ENCODE results near the gene HOXB6.

Gene HOXB6

DNA sequence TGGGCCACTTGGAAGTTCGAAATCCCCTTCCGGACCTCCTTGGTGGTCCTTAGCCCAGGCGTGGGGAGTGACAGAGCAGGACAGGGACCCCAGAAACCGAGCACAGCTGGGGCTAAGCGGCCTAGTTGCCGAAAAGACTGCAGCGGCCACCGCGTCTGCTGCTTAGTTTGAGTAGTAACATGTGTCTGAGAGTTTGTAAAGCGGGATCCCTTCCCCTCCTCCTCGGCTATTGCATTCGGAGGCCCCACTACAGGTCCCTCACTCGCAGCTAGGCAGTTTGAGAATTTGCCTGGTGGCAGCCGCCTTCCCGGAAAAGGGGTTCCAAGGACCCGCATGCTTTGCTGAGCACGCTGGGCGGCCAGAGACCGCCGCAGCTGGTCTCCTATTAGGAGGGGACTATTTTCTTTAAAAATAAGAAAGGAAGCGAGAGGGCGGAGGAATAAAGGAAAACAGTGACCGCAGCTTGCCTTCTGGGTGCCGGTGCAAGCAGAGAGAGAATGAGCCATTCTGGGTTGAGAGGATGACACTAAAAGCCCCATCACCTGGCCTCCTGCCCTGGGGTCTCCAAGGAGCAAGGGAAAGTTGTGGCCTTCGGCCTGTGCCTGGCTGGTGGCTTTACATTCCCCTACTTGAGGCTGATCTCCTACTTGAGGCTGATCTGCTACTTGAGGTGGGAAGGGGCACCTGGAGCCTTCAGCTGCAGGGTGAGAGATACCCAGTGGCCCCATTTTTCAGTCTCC, 10.1 kb downstream of the HOXB6 start:
- DNase-seq (ENCODE audit: low read depth, low spot score), result no peak

DNA sequence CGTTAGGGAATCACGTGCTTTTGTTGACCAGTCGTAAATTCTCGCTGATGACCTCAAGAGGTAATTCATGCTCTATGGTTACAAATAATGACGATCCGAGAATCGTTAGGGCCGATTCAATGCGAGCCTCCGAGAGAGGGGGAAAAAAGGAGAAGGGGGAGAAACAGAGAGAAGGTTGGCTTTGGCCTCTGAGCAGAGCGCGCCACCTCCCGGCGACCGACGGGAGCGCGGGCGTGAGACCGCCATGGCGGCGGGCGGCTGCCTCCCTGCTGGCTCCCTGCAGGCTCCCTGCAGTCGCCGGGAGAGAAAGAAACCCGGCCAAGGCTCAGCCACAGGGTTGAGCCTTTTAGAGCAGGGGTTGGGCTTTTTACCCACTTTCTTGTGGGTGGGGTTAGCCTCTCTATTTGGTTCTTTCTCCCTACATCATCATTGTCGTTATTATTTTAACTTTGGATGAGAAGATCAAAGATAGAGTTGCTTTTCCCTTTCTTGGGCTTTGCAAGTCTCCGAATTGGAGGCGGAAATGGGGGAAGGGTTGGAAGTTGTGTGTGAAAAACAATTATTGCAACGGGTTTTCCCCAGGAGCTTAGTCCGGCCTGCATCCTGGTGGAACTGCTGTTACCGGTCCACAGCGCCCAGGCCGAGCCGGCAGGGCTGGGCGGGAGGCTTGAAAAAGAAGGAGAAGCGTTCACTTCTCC, 10.8 kb downstream of the HOXB6 start:
- no peak for DNase-seq (ENCODE audit: low read depth, low spot score)

DNA sequence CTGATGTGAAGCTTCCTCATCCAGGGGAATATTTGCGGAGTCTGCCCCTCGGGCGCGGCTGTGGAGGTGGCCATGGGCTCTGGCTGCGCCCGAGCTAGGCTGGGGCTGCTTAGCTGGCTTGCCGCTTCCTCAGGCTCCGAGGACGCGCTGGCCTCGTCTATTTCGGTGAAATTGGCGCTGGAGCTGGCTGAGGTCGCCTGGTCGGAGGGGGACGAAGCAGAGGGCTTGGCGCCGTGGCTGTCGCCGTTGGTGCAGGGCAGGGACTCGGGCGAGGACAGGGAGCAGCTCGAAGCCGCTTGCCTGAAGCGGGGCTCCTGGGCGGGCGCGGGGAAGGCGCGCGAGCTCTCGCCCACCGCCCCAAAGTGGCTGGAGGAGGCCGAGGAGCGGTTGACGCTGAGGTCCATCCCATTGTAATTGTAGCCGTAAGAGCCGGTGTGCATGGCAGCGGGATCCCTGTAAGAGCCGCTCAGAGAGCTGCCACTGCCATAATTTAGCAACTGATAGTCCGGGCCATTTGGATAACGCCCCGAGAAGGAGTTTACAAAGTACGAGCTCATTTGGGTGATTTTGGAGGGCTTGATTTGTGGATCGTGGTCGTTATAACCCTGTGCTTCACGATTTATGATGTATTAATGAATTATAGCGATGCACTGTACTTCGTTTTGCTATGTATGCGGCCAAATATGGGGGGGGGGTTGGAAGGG, 11.5 kb downstream of the HOXB6 start, which contains the start of gene HOXB5:
Gene HOXB5 (minus strand): TSS at position 654 of the 704 bp plus-strand sequence. CDS start 97 bp downstream, at position 557.
- DNase-seq (ENCODE audit: low read depth, low spot score), result no peak

DNA sequence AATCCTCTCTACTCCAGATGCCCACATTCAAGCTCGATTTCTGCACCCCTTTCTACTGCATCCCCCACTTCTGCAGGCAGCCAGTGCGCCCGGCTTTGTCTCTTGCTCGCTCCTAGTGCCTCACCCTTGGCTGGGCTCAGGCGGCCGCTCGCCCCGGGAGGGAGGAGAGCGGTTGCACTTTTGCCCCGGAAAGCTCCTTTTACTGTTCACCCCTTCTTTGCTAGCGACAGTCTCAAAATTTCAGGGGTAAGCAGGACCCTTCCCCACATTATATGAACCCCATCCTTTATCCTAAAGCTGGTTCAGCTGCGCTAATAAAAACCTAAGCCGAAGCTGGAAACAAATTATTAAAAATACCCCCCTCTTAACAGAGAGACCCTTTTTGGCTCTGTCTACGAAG, 12.2 kb downstream of the HOXB6 start:
- DNase-seq (ENCODE audit: low read depth, low spot score), result no peak

DNA sequence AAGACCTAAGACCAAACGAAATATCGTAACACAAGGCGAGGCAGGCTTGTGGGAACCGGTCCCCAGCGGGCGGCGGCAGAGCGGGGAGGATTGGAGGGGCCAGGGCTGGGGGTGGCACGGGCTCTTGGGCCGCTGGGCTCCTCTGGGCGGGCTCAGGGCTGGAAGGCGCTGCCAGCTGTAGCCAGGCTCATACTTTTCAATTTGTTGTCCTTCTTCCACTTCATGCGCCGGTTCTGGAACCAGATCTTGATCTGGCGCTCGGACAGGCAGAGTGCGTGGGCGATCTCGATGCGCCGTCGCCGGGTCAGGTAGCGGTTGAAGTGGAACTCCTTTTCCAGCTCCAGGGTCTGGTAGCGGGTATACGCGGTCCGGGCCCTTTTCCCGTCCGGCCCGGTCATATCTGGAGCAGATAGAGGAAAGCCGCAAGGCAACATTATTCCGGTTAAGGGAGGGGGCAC, 12.7 kb downstream of the HOXB6 start:
- no peak for DNase-seq (ENCODE audit: low read depth, low spot score)

GRCh38 chr17:48591255-48592056, 13.3 kb downstream of the HOXB6 start:
- DNase-seq (ENCODE audit: low read depth, low spot score), result no peak

- no peak for DNase-seq (ENCODE audit: low read depth, low spot score)
Measured at GRCh38 chr17:48590607-48591161, 14.1 kb downstream of the HOXB6 start.

DNA sequence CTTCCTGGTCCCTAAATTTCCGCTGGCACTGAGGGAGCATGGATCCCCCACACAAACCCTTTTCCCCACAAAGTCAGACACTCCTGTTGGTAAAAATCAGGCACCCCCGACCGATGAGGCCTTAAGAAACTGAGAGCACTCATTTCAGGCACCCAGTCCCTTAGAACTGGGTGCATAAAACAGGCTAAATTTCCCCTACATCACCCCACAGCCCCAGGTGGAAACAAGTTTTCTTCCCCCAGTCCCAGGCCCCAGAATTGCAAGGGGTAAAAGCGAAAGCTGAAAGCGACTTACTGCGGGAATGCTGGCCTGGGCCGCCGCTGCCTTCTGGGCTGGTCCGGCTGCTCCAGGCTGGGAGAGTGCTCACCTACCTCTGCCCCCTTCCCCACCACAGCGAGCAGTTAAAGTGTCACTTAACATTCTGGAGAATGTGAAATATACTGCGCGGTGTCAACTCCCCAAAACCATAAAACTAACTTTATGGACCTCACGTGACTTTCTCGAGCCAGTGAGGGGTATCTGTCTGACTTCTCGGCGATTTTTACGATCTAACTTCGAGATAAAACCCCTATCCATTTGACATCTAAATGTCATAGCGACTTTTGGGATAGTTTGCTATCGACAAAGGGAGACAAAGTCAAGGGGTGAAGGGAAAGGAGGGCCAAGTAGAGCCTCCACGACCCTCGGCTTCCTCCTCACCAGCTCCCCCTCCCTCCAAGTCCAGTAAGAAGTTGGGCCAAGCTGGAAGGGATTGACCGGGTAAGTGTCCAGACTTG, 14.8 kb downstream of the HOXB6 start, which contains the start of gene HOXB3:
Gene HOXB3 (minus strand): TSS at position 411 of the 776 bp plus-strand sequence. CDS start 37,767 bp downstream, outside the sequence.
- DNase-seq (ENCODE audit: low read depth, low spot score), result no peak

- DNase-seq (ENCODE audit: low read depth, low spot score), result no peak
Measured at GRCh38 chr17:48589060-48589830, 15.5 kb downstream of the HOXB6 start.

DNA sequence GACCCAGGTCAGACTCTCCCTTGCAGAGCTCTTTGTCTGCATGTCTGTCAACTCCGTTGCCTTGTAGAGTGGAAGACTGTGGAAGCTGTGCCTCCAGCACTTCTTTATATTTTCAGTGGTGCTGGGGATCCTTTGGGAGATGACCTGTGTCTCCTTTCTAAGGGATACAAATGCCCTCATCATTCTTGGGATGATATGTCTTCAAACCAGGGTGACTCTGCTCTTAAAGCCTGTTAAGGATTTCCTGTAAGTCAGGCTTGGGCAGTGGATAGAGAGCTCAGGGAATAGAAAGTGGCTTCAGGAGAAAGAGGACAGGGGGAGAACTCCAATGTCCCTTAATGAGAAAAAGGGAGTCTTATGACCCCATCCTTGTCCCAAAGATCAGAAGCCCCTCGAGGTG, 16.3 kb downstream of the HOXB6 start:
- DNase-seq (ENCODE audit: low read depth, low spot score), result no peak

- no peak for DNase-seq (ENCODE audit: low read depth, low spot score)
Measured at GRCh38 chr17:48588074-48588415, 16.7 kb downstream of the HOXB6 start.

- no peak for DNase-seq (ENCODE audit: low read depth, low spot score)
Measured at GRCh38 chr17:48587276-48588073, 17.3 kb downstream of the HOXB6 start.

DNA sequence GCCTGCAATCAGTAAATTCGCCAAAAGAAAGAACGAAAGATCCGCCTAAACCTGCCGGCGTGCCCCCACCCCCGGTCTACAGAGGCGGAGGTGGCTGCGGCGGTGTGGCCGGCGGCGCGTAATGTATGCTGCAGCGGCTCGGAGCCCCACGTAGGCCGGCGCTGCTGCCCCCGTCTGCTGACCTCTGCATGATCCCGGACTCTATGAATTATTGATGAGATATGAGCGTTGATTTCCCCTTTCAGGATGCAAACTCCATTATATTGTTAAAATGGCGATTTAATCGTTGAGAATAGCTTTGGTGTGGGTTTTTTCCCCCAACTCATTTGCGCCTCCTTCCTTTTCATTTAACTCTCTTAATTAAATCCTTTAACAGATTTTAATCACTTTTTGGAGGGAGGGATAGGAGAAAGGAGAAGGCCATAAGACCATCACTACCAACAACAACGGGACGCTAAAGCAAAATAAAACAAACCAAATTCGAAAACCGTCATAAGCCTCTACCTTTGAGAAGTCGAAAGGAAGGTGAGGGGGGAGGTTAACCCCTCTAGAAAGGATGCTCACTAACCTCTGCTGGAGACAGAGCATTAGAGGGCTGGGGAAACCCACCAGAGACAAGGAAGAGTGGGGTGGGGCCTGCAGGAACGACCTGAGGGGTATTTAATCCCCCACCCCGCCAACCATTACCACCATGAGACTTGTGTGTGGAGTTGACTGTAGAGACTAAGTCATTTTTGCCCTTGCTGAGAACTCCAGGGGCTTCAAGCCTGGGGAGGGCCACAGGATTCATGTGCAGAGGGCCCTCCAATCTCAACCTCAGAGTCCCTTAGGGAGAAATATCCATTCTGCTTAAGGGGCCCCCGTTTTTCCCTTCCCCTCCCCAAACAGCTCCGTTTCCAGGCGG, 18.2 kb downstream of the HOXB6 start:
- DNase-seq (ENCODE audit: low read depth, low spot score), result no peak

DNA sequence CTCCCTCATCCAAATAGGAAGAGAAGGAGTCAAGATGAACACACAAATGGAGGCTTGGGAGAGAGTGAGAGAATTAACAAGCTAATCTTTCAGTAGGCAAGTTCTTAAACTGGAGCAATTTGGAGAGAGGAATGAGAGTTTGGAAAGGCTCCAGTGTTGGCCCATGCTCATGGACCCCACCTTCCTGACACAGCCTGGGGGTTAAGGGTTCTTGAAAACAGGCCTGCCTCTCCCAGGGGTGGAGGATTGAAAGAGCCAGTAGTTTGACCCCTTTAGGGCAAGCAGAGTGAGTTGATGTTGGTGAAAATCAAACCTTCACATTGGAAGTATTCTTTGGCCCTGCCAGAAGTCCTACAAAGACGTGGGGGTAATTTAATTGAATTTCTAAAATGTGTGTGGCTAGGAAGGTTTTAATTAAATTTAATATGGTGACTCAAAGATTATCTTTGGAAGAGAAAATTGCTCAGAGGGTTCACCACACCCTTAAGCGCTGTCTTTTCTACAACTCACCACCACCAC, 20.5 kb downstream of the HOXB6 start:
- DNase-seq (ENCODE audit: low read depth, low spot score), result no peak

DNA sequence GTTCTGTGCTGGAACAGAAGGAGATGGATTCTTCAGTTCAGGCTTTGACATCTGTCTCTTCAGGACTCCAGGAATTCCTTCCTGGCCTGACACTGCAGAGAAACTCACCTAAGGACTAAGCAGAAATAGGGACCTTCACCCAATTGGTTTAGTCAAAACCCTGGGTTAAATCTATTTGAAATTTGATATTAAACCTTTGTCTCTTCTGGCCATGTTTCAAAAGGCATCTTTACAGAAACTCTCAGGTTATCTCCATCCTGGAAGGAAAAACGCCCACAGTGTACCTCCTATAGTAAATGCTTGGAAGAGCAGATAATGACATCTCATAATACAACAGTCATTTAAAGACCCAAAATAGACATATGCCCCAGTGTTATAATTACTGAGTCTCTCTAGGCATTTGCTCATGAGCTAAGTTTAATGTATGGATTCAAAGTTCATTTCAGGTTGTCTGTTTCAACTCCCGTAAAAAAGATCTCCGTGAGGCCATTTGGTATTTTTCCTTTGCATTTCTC, 21.0 kb downstream of the HOXB6 start:
- no peak for DNase-seq (ENCODE audit: low read depth, low spot score)

- DNase-seq (ENCODE audit: low read depth, low spot score), result no peak
Measured at GRCh38 chr17:48582750-48583069, 22.1 kb downstream of the HOXB6 start.

- DNase-seq (ENCODE audit: low read depth, low spot score), result no peak
Measured at GRCh38 chr17:48579760-48580554, 24.8 kb downstream of the HOXB6 start.
